ENCODE results near the gene CLDN18. TPM values are rescaled to one million over a fixed set of nuclear protein-coding genes. Genes with fewer than 3 reads are reported as not detected.

Gene CLDN18
- total RNA-seq, 1 experiment from 2014 or later, result 0.08 TPM

DNA sequence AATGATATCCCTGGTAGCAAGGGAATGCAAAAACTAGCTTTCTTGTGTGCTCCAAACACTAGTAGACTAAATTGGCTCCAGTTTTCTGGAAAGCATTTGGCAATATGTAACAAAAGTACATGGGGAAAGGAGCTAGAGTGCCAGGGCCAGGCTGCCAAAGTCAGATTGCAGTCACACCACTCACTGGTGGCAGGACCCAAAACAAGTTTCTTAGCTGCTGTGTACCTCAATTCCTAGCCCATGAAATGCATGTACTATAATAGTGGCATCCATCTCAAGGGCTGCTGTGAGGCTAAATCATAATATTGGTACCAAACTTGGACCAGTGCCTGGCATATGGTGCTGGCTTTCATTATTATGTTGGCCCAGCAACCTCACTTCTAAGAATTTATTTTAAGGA lies 49.3 kb downstream of the CLDN18 start:
- CTCF ChIA-PET, result no interaction called here
- H3K27ac ChIP-seq (ENCODE audit: low read length), result no peak overlapping the region
- H3K4me3 ChIP-seq (ENCODE audit: low read depth in 2 of 2, low read length in 2 of 2), result no peak overlapping the region
- POLR2A ChIA-PET, result no interaction called here
- intact Hi-C loops (cut with micrococcal nuclease; ENCODE audit: unreplicated experiment) (no loop called here), in situ Hi-C loops (cut with HindIII; ENCODE audit: low pct_unique_long_range_greater_than_20kb, low sequenced_read_pairs) (no loop called here)
- DNase-seq (ENCODE audit: low read depth, low spot score) (no peak), ATAC-seq (no peak)
- BruUV-seq (replicated peaks), result no TSS peak
- H3K9me3 ChIP-seq (ENCODE audit: control insufficient read depth, insufficient read depth, low read depth, low read length), result no peaks in the 10 kb centered on the region
- no peaks in the 10 kb centered on the region for H3K27me3 ChIP-seq (ENCODE audit: control insufficient read depth, insufficient read depth, low read length)
- H3K4me1 ChIP-seq (ENCODE audit: control insufficient read depth, insufficient read depth, low read length), result no peaks in the 10 kb centered on the region
- TF ChIP-seq POLR2AphosphoS5 (IDR thresholded peaks at IDR 0.05; ENCODE audit: low read depth, low read length) (no peak), TCF7L2 (IDR thresholded peaks at IDR 0.05; ENCODE audit: low read depth, low read length) (no peak), SIN3A (IDR thresholded peaks at IDR 0.05; ENCODE audit: borderline replicate concordance, insufficient read depth, low read depth, low read length) (no peak)
- TF ChIP-seq, protein P1, sequence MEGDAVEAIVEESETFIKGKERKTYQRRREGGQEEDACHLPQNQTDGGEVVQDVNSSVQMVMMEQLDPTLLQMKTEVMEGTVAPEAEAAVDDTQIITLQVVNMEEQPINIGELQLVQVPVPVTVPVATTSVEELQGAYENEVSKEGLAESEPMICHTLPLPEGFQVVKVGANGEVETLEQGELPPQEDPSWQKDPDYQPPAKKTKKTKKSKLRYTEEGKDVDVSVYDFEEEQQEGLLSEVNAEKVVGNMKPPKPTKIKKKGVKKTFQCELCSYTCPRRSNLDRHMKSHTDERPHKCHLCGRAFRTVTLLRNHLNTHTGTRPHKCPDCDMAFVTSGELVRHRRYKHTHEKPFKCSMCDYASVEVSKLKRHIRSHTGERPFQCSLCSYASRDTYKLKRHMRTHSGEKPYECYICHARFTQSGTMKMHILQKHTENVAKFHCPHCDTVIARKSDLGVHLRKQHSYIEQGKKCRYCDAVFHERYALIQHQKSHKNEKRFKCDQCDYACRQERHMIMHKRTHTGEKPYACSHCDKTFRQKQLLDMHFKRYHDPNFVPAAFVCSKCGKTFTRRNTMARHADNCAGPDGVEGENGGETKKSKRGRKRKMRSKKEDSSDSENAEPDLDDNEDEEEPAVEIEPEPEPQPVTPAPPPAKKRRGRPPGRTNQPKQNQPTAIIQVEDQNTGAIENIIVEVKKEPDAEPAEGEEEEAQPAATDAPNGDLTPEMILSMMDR (IDR thresholded peaks at IDR 0.05), result no peak
- TF ChIP-seq, protein P2, sequence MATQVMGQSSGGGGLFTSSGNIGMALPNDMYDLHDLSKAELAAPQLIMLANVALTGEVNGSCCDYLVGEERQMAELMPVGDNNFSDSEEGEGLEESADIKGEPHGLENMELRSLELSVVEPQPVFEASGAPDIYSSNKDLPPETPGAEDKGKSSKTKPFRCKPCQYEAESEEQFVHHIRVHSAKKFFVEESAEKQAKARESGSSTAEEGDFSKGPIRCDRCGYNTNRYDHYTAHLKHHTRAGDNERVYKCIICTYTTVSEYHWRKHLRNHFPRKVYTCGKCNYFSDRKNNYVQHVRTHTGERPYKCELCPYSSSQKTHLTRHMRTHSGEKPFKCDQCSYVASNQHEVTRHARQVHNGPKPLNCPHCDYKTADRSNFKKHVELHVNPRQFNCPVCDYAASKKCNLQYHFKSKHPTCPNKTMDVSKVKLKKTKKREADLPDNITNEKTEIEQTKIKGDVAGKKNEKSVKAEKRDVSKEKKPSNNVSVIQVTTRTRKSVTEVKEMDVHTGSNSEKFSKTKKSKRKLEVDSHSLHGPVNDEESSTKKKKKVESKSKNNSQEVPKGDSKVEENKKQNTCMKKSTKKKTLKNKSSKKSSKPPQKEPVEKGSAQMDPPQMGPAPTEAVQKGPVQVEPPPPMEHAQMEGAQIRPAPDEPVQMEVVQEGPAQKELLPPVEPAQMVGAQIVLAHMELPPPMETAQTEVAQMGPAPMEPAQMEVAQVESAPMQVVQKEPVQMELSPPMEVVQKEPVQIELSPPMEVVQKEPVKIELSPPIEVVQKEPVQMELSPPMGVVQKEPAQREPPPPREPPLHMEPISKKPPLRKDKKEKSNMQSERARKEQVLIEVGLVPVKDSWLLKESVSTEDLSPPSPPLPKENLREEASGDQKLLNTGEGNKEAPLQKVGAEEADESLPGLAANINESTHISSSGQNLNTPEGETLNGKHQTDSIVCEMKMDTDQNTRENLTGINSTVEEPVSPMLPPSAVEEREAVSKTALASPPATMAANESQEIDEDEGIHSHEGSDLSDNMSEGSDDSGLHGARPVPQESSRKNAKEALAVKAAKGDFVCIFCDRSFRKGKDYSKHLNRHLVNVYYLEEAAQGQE (IDR thresholded peaks at IDR 0.05; ENCODE audit: insufficient read depth in 1 of 2, low read depth in 2 of 2, low read length in 1 of 2), result no peak
- no peaks in the 10 kb centered on the region for H3K36me3 ChIP-seq (ENCODE audit: control insufficient read depth, insufficient read depth, low read length)

DNA sequence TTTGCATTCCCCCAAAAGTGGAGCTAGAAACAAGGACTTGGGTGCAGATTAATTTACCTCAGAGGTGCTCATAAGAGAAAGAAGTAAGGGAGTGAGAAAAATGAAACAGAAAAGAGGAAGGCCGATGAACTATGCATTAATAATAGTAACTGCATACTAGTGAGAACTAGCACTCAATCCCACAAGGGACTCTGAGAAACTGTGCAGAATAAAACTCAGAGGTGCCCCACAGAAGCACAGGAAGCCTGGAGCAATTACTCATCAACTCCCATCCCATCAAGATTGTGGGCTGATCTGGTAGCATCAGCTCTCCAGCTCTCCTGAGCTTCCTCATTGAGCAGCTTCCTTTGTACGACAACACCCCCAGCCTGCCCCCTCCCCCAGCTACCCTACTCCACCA lies 50.8 kb downstream of the CLDN18 start:
- ChIA-PET CTCF (interaction anchor here (1.2 kb wide), 1 partner anchor 9 kb away, joined by 4 read pairs; no protein-coding TSS in a partner anchor), POLR2A (no interaction called here)
- Histone ChIP-seq H3K27me3 (ENCODE audit: control insufficient read depth, insufficient read depth, low read length) (no peaks in the 10 kb centered on the region), H3K4me3 (ENCODE audit: low read depth in 2 of 2, low read length in 2 of 2) (no peak overlapping the region), H3K36me3 (ENCODE audit: control insufficient read depth, insufficient read depth, low read length) (no peaks in the 10 kb centered on the region), H3K27ac (ENCODE audit: low read length) (no peak overlapping the region), H3K9me3 (ENCODE audit: control insufficient read depth, insufficient read depth, low read depth, low read length) (no peaks in the 10 kb centered on the region), H3K4me1 (ENCODE audit: control insufficient read depth, insufficient read depth, low read length) (no peaks in the 10 kb centered on the region)
- DNase-seq (ENCODE audit: low read depth, low spot score) (no peak), ATAC-seq (no peak)
- no TSS peak for BruUV-seq (replicated peaks)
- TF ChIP-seq POLR2AphosphoS5 (IDR thresholded peaks at IDR 0.05; ENCODE audit: low read depth, low read length) (no peak), SIN3A (IDR thresholded peaks at IDR 0.05; ENCODE audit: borderline replicate concordance, insufficient read depth, low read depth, low read length) (no peak), TCF7L2 (IDR thresholded peaks at IDR 0.05; ENCODE audit: low read depth, low read length) (no peak)
- TF ChIP-seq, protein P1 (IDR thresholded peaks at IDR 0.05), result no peak
- TF ChIP-seq, protein P2 (IDR thresholded peaks at IDR 0.05; ENCODE audit: insufficient read depth in 1 of 2, low read depth in 2 of 2, low read length in 1 of 2), result no peak
- intact Hi-C loops (cut with micrococcal nuclease; ENCODE audit: unreplicated experiment) (no loop called here), in situ Hi-C loops (cut with HindIII; ENCODE audit: low pct_unique_long_range_greater_than_20kb, low sequenced_read_pairs) (no loop called here)
